ENCODE results near the gene CAPN5.
"Not testable (repeated sequence)": the region's sequence is repeated elsewhere in the genome, so short reads cannot be mapped to it uniquely, and the experiment has no call there.

The CAPN5 gene

GRCh38 chr11:77095551-77096490, 29.1 kb downstream of the CAPN5 start:
- no peak for DNase-seq (ENCODE audit: low read depth)
- no peak overlapping the region for H3K4me3 ChIP-seq (ENCODE audit: low read depth, low read length)
- TF ChIP-seq, protein P1, sequence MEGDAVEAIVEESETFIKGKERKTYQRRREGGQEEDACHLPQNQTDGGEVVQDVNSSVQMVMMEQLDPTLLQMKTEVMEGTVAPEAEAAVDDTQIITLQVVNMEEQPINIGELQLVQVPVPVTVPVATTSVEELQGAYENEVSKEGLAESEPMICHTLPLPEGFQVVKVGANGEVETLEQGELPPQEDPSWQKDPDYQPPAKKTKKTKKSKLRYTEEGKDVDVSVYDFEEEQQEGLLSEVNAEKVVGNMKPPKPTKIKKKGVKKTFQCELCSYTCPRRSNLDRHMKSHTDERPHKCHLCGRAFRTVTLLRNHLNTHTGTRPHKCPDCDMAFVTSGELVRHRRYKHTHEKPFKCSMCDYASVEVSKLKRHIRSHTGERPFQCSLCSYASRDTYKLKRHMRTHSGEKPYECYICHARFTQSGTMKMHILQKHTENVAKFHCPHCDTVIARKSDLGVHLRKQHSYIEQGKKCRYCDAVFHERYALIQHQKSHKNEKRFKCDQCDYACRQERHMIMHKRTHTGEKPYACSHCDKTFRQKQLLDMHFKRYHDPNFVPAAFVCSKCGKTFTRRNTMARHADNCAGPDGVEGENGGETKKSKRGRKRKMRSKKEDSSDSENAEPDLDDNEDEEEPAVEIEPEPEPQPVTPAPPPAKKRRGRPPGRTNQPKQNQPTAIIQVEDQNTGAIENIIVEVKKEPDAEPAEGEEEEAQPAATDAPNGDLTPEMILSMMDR (IDR thresholded peaks at IDR 0.05; ENCODE audit: insufficient read depth, low read depth, low read length, missing control alignments) = no peak

GRCh38 chr11:77096591-77097019, 29.8 kb downstream of the CAPN5 start:
- H3K4me3 ChIP-seq (ENCODE audit: low read depth, low read length) = no peak overlapping the region
- no peak for DNase-seq (ENCODE audit: low read depth)
- TF ChIP-seq, protein P1 (IDR thresholded peaks at IDR 0.05; ENCODE audit: insufficient read depth, low read depth, low read length, missing control alignments) = no peak

DNA sequence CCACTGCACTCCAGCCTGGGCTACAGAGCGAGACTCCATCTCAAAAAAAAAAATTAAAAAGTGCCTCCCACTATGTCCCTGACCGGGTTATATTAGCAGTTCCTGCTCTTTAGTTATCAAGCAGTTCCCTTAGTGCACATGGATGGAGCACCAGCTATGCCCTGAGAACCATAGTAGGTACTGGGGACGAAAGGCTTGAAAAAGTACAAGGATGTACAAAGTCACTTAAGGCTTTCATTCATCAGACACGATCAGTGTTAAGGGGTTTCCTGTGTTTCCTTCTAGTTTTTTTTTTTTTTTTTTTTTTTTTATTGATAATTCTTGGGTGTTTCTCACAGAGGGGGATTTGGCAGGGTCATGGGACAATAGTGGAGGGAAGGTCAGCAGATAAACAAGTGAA, 30.4 kb downstream of the CAPN5 start:
- not testable (repeated sequence) for DNase-seq (ENCODE audit: low read depth); H3K4me3 ChIP-seq (ENCODE audit: low read depth, low read length)

DNA sequence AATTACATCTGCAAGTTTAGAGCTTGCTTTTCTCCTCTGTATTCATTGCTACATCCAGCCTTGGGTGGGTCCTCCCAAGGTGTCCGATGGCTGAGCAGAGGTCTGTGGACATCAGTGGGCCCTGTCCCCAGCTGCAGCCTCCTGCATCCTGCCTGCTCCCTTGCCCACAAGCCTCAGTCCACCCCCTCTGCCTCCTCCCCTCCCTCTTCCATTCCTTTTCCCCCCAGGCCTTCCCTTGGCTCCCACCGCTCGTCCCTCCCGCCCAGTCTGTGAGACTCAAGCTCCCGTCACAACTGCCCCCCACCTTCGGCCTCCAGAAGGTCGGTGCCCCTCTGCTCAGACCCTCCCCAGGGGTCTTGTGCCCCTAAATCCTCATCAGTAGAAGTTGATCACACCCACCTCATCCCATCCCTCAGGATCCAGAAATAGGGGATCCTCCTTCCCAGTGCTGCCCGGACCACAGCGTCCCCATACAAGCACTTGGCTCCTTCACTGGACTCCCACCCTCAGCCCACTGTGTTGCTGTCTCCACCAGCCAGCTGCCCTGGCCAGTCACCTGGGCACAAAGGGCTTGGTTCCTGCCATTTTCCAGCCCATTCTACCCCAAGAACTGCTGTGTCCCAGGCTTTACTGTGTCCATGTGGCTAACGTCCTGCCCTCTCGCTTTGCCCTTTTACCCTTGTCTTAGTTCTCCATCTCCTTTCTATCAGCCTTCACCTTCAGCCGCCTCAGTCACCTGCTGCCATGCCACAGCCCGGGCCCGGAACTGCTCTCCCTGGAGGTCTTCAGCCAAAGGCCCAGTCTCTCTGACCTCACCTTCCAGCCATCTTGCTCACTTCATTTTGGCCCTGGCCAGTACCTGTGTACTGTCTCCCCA, 33.6 kb downstream of the CAPN5 start:
- H3K4me3 ChIP-seq (ENCODE audit: low read depth, low read length) = no peak overlapping the region
- DNase-seq (ENCODE audit: low read depth) = no peak
- TF ChIP-seq, protein P1 (IDR thresholded peaks at IDR 0.05; ENCODE audit: insufficient read depth, low read depth, low read length, missing control alignments) = no peak

DNA sequence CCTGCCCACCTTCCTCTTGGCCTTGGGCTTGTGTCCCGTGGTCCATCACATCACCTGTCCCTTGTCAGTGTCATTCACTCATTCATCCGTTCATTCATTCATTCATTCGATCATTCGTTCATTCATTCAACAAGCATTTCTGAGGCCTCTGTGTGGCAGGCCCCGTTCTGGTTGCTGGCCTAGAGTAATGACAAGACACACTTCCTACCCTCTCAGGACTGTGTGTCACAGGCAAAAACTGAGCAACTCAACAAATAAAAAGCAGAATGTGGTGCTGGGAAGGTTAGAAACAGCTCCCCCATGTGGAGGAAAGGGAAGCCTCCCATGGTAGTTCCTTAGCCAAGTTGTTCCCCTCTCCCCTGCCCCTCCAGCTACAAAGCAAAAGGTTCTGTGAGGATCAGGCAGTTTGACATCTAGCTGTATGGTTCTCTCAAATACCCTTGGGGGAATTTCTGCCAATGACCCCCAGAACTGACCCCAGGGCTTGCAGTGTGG, 34.3 kb downstream of the CAPN5 start:
- peak; percentile 22 for DNase-seq (ENCODE audit: low read depth)
- no peak overlapping the region for H3K4me3 ChIP-seq (ENCODE audit: low read depth, low read length)
- TF ChIP-seq, protein P1 (IDR thresholded peaks at IDR 0.05; ENCODE audit: insufficient read depth, low read depth, low read length, missing control alignments) = peak; percentile 47

DNA sequence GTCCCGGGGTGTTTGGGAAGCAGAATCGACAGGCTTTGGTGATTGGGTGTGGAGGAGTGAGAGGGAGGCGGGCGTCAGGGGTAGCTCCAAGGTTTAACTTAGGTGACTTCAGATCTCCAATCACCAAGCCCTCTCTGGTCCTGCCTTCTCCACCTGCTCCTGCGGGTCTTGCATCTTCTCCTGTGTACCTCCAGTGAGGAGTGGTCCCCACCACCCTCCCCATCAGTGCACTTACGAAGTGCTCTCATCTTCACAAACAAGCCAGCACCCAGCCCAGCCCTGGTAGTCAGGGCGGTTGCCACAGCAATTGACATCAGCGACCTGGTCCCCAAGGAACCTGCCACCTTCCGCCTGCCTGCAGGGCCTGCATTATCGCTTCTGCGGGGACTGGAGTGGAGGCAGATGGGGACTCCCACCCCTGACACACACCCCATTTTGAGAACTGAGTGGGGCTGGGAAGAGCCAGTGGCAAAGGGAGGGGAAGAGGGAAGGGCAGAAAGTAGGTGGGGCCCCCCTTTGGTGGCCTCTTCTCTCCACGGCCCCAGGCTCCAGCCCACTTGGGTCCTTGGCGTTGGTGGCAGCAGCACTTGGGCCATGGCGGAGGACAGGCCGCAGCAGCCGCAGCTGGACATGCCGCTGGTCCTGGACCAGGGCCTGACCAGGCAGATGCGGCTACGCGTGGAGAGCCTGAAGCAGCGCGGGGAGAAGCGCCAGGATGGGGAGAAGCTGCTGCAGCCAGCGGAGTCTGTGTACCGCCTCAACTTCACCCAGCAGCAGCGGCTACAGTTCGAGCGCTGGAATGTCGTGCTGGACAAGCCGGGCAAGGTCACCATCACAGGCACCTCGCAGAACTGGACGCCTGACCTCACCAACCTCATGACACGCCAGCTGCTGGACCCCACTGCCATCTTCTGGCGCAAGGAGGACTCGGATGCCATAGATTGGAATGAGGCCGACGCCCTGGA, 35.8 kb downstream of the CAPN5 start, which contains the start of gene OMP:
Gene OMP (plus strand): TSS at position 595 of the 965 bp plus-strand sequence. CDS start 0 bp downstream, at position 595.
- DNase-seq (ENCODE audit: low read depth) = no peak
- H3K4me3 ChIP-seq (ENCODE audit: low read depth, low read length) = no peak within 1 kb of the TSS
- TF ChIP-seq, protein P1 (IDR thresholded peaks at IDR 0.05; ENCODE audit: insufficient read depth, low read depth, low read length, missing control alignments) = no peak
